ENCODE measurements around the gene MCTP1. TPM values are rescaled to one million over a fixed set of nuclear protein-coding genes. Genes with fewer than 3 reads are reported as not detected.

Gene MCTP1
- total and polyA plus RNA-seq, 2 of the 13 experiments (the other 11 are each of a cell fraction or from before 2014, with no cell fraction given), result 0.15 to 0.48 TPM

GRCh38 chr5:95053253-95053652 is 231.6 kb downstream of the MCTP1 start:
- ChIA-PET CTCF (ENCODE audit: low intra/inter-chr PET ratio, low total read pairs) (no interaction called here), POLR2A (no interaction called here)
- FAIRE-seq, result no peak
- H3K79me2 ChIP-seq (ENCODE audit: insufficient read depth, low read length), result no peaks in the 10 kb centered on the region
- in situ Hi-C loops (cut with HindIII; ENCODE audit: extremely low pct_ligation_motif_present, low pct_unique_long_range_greater_than_20kb) (no loop called here), intact Hi-C loops (cut with micrococcal nuclease; ENCODE audit: unreplicated experiment) (no loop called here)
- H3K9ac ChIP-seq (ENCODE audit: insufficient read depth, low read depth, low read length), result no peak overlapping the region
- no peak overlapping the region for H2AFZ ChIP-seq (ENCODE audit: low read length)
- no peak for ATAC-seq
- BruUV-seq (replicated peaks), result no TSS peak
- no peak for DNase-seq (ENCODE audit: low spot score)
- H3K27me3 ChIP-seq (ENCODE audit: control insufficient read depth in 1 of 2, insufficient read depth in 2 of 2, low read length in 2 of 2), result no peaks in the 10 kb centered on the region
- WGBS (ENCODE audit: low lambda C conversion rate), result 48% methylated on average over 7 of the region's 7 CpGs
- H4K20me1 ChIP-seq (ENCODE audit: insufficient read depth, low read length), result no peaks in the 10 kb centered on the region
- H3K4me2 ChIP-seq (ENCODE audit: low read depth, low read length), result no peak overlapping the region
- H3K9me3 ChIP-seq (ENCODE audit: low read length), result no peaks in the 10 kb centered on the region
- H3K4me1 ChIP-seq (ENCODE audit: insufficient read depth, low read length), result no peaks in the 10 kb centered on the region
- TF ChIP-seq ZNF678 (CRISPR knock-in tag; IDR thresholded peaks at IDR 0.05) (no peak), IKZF4 (CRISPR knock-in tag; IDR thresholded peaks at IDR 0.05; ENCODE audit: borderline replicate concordance, low read depth, not compliant biosample characterization) (no peak), CSRNP2 (CRISPR knock-in tag; conservative IDR thresholded peaks at IDR 0.05; ENCODE audit: low read depth) (no peak), CBX5 (CRISPR knock-in tag; IDR thresholded peaks at IDR 0.05; ENCODE audit: borderline replicate concordance) (no peak), ZMYM3 (CRISPR knock-in tag; IDR thresholded peaks at IDR 0.05) (no peak), RBAK (CRISPR knock-in tag; IDR thresholded peaks at IDR 0.05) (no peak), GABPB1 (CRISPR knock-in tag; IDR thresholded peaks at IDR 0.05) (no peak), CHCHD3 (CRISPR knock-in tag; IDR thresholded peaks at IDR 0.05) (no peak), ZFP82 (CRISPR knock-in tag; IDR thresholded peaks at IDR 0.05; ENCODE audit: borderline replicate concordance) (no peak), ZNF879 (CRISPR knock-in tag; IDR thresholded peaks at IDR 0.05) (no peak), ZNF784 (CRISPR knock-in tag; IDR thresholded peaks at IDR 0.05; ENCODE audit: borderline replicate concordance) (no peak), RBFOX2 (IDR thresholded peaks at IDR 0.05; ENCODE audit: low read depth, low read length) (no peak), BRCA1 (CRISPR knock-in tag; IDR thresholded peaks at IDR 0.05) (no peak), ZNF883 (CRISPR knock-in tag; IDR thresholded peaks at IDR 0.05; ENCODE audit: not compliant biosample characterization) (no peak), HMG20B (CRISPR knock-in tag; conservative IDR thresholded peaks at IDR 0.05) (no peak), XBP1 (CRISPR knock-in tag; IDR thresholded peaks at IDR 0.05) (no peak), ZMAT3 (CRISPR knock-in tag; conservative IDR thresholded peaks at IDR 0.05) (no peak), ZNF576 (CRISPR knock-in tag; IDR thresholded peaks at IDR 0.05) (no peak), MIER3 (CRISPR knock-in tag; IDR thresholded peaks at IDR 0.05; ENCODE audit: borderline replicate concordance) (no peak), GABPA (IDR thresholded peaks at IDR 0.05; ENCODE audit: low read depth, low read length) (no peak), GABPA (CRISPR knock-in tag; IDR thresholded peaks at IDR 0.05; ENCODE audit: low read depth) (no peak)
- no peak overlapping the region for H3K27ac ChIP-seq (ENCODE audit: extremely low read length, insufficient read depth, low read length)
- no peak overlapping the region for H3K4me3 ChIP-seq (replicated peaks in 1 of 3; ENCODE audit: insufficient read depth in 1 of 3, low read depth in 2 of 3, low read length in 3 of 3)
- no peaks in the 10 kb centered on the region for H3K36me3 ChIP-seq (replicated peaks in 1 of 2; ENCODE audit: control insufficient read depth in 1 of 2, insufficient read depth in 2 of 2, low read length in 2 of 2)
